HepG2 (cell line): Measurements from ENCODE around the gene S100Z. TPM values are rescaled to one million over a fixed set of nuclear protein-coding genes. Genes with fewer than 3 reads are reported as not detected.

Source experiments
- CREB1 ChIP-seq, 2 experiments: fragments of 450-650 bp in 1 of 2; IDR thresholded peaks; 2 replicates each; pipeline ENCODE4 v1.6.1; 2016 to 2017; ENCODE audit warnings: control low read depth in 1 of 2, mild to moderate bottlenecking in 1 of 2, missing compliant biosample characterization in 1 of 2, missing genetic modification characterization in 1 of 2
- GATAD2A ChIP-seq: IDR thresholded peaks from 2 replicates; pipeline ENCODE4 v1.6.1; 2016
- MAFF ChIP-seq: IDR thresholded peaks from 2 replicates; pipeline ENCODE4 v1.6.1; 2011; ENCODE audit warnings: low read depth, low read length, improper control_type of control experiment
- NR2F6 ChIP-seq, 2 experiments: IDR thresholded peaks; 2 replicates each; pipeline ENCODE4 v1.6.1; 2016; ENCODE audit warnings: antibody characterized with exemption in 1 of 2, mild to moderate bottlenecking in 1 of 2
- PPARG ChIP-seq: conservative IDR thresholded peaks from 2 replicates; pipeline ENCODE4 v1.6.1; 2016; ENCODE audit warnings: missing biosample characterization, missing genetic modification reagents
- RAD21 ChIP-seq: fragments of 450-650 bp; formaldehyde crosslinking; IDR thresholded peaks from 2 replicates; pipeline ENCODE4 v1.5.0; 2020; ENCODE audit warnings: mild to moderate bottlenecking
- RARA ChIP-seq: IDR thresholded peaks from 2 replicates; pipeline ENCODE4 v1.6.1; 2016; ENCODE audit warnings: missing genetic modification reagents, missing compliant biosample characterization
- SIX4 ChIP-seq: sonication (generic); formaldehyde crosslinking; IDR thresholded peaks from 2 replicates; pipeline ENCODE4 v1.4.0; 2020; ENCODE audit warnings: missing genetic modification reagents
- SMYD3 ChIP-seq: sonication (generic); formaldehyde crosslinking; IDR thresholded peaks from 2 replicates; pipeline ENCODE4 v1.8.1; 2023; ENCODE audit warnings: mild to moderate bottlenecking, missing genetic modification reagents
- TCF7 ChIP-seq: sonication (generic); IDR thresholded peaks from 2 replicates; pipeline ENCODE4 v1.6.1; 2016; ENCODE audit warnings: antibody characterized with exemption, low read depth
- ZNF225 ChIP-seq: sonication (generic); formaldehyde crosslinking; IDR thresholded peaks from 2 replicates; pipeline ENCODE4 v1.4.0; 2020; ENCODE audit warnings: mild to moderate bottlenecking, missing genetic modification reagents
- ZNF431 ChIP-seq: sonication (generic); formaldehyde crosslinking; IDR thresholded peaks from 2 replicates; pipeline ENCODE4 v1.9.0; 2022; ENCODE audit warnings: missing genetic modification reagents, low read depth, mild to moderate bottlenecking, borderline replicate concordance
- ZNF652 ChIP-seq: IDR thresholded peaks from 2 replicates; pipeline ENCODE4 v1.6.1; 2016; ENCODE audit warnings: low read depth, borderline replicate concordance
- ZNF775 ChIP-seq: sonication (generic); formaldehyde crosslinking; IDR thresholded peaks from 2 replicates; pipeline ENCODE4 v1.4.0; 2020; ENCODE audit warnings: missing genetic modification reagents, mild to moderate bottlenecking, moderate library complexity, borderline replicate concordance
- polyA plus RNA-seq, 8 experiments: library from polyadenylated mRNA; depleted of rRNA in 3 of 8; stranded (reverse) in 7 of 8; unstranded in 1 of 8; fragments of >200 nt; fragmentation: Illumina TruSeq in 4 of 8; extraction: Trizol in 4 of 8; gene quantifications; 2 replicates each; pipeline versions ENCODE4 v1.2.1 to v1.2.3, GENCODE V29; 2011 to 2016; ENCODE audit warnings: low read depth in 4 of 8, missing spikeins in 1 of 8, mixed read lengths in 1 of 8; ENCODE audit not compliant: insufficient read depth in 1 of 8
- total RNA-seq, 5 experiments: library from RNA; depleted of rRNA; stranded (reverse); fragments of >200 nt; fragmentation: Illumina TruSeq; extraction: Trizol; gene quantifications; 2 replicates each; pipeline ENCODE4 v1.2.3, GENCODE V29; 2016; ENCODE audit warnings: low read depth in 1 of 5
- TF ChIP-seq, protein P1 (sequence below): IDR thresholded peaks from 2 replicates; pipeline ENCODE4 v1.6.1; 2016; ENCODE audit warnings: low read depth, missing genetic modification reagents, missing compliant biosample characterization
- TF ChIP-seq, protein P2 (sequence below): sonication (generic); formaldehyde crosslinking; IDR thresholded peaks from 2 replicates; pipeline ENCODE4 v1.5.0; 2020; ENCODE audit warnings: mild to moderate bottlenecking, low read depth, missing genetic modification reagents, borderline replicate concordance
- TF ChIP-seq, protein P3 (sequence below): IDR thresholded peaks from 2 replicates; pipeline ENCODE4 v1.6.1; 2016; ENCODE audit warnings: mild to moderate bottlenecking
- TF ChIP-seq, protein P4 (sequence below): sonication (generic); formaldehyde crosslinking; IDR thresholded peaks from 2 replicates; pipeline ENCODE4 v1.8.1; 2022; ENCODE audit warnings: mild to moderate bottlenecking, missing genetic modification reagents
- TF ChIP-seq, protein P5 (sequence below): sonication (generic); formaldehyde crosslinking; IDR thresholded peaks from 2 replicates; pipeline ENCODE4 v1.4.0; 2020; ENCODE audit warnings: mild to moderate bottlenecking, missing genetic modification reagents

S100Z gene
- total and polyA plus RNA-seq, 2 of the 13 experiments (the other 11 are each of a cell fraction or from before 2014, with no cell fraction given), result 0.22 TPM; not detected in 1

DNA sequence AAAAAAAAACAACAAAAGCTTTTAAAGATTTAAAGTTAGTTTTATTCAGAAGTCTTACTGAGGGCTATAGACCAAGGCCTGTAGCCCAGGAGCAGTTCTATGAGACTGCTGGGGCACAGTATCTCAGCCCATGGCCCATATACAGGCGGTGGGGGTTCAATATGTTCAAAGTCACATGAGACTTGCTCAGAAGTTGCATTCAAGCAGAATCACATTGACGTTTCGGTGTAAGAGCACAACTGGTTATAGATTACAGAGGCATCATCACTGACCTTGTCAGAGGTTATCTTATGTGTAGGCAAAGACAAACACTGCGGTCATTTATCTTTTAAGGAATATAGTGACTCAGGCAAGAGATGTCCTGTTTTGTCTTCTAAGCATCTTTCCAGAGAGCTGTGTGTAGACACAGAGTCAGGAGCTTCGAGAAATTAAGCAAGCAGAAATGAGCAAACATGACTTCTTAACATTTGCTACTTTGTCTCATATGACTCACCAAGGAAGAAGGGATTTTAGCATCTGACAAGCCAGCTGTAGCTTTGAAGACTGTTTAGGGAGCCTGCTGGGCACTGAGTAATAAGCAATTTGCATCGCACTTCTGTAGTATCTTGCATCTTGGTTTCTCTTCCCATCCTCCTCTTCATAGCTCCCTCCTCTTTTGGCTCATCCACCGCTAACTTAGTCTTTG, 43.9 kb upstream of the S100Z start (continued):
- TF ChIP-seq, protein P1, sequence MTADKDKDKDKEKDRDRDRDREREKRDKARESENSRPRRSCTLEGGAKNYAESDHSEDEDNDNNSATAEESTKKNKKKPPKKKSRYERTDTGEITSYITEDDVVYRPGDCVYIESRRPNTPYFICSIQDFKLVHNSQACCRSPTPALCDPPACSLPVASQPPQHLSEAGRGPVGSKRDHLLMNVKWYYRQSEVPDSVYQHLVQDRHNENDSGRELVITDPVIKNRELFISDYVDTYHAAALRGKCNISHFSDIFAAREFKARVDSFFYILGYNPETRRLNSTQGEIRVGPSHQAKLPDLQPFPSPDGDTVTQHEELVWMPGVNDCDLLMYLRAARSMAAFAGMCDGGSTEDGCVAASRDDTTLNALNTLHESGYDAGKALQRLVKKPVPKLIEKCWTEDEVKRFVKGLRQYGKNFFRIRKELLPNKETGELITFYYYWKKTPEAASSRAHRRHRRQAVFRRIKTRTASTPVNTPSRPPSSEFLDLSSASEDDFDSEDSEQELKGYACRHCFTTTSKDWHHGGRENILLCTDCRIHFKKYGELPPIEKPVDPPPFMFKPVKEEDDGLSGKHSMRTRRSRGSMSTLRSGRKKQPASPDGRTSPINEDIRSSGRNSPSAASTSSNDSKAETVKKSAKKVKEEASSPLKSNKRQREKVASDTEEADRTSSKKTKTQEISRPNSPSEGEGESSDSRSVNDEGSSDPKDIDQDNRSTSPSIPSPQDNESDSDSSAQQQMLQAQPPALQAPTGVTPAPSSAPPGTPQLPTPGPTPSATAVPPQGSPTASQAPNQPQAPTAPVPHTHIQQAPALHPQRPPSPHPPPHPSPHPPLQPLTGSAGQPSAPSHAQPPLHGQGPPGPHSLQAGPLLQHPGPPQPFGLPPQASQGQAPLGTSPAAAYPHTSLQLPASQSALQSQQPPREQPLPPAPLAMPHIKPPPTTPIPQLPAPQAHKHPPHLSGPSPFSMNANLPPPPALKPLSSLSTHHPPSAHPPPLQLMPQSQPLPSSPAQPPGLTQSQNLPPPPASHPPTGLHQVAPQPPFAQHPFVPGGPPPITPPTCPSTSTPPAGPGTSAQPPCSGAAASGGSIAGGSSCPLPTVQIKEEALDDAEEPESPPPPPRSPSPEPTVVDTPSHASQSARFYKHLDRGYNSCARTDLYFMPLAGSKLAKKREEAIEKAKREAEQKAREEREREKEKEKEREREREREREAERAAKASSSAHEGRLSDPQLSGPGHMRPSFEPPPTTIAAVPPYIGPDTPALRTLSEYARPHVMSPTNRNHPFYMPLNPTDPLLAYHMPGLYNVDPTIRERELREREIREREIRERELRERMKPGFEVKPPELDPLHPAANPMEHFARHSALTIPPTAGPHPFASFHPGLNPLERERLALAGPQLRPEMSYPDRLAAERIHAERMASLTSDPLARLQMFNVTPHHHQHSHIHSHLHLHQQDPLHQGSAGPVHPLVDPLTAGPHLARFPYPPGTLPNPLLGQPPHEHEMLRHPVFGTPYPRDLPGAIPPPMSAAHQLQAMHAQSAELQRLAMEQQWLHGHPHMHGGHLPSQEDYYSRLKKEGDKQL (CRISPR knock-in tag), result 0 out of 2 replicates have a peak, but pooled peaks have one; percentile 49
- peak; percentile 29; the same call in 1 of the 2 replicates for TF ChIP-seq SIX4 (CRISPR knock-in tag)
- no peak for TF ChIP-seq ZNF225 (CRISPR knock-in tag)
- TF ChIP-seq ZNF431 (CRISPR knock-in tag), result no peak
- TF ChIP-seq RARA (CRISPR knock-in tag), result peak; percentile 52
- TF ChIP-seq ZNF775 (CRISPR knock-in tag), result no peak
- TF ChIP-seq, protein P2, sequence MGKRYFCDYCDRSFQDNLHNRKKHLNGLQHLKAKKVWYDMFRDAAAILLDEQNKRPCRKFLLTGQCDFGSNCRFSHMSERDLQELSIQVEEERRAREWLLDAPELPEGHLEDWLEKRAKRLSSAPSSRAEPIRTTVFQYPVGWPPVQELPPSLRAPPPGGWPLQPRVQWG (CRISPR knock-in tag), result no peak
- TF ChIP-seq, protein P3, sequence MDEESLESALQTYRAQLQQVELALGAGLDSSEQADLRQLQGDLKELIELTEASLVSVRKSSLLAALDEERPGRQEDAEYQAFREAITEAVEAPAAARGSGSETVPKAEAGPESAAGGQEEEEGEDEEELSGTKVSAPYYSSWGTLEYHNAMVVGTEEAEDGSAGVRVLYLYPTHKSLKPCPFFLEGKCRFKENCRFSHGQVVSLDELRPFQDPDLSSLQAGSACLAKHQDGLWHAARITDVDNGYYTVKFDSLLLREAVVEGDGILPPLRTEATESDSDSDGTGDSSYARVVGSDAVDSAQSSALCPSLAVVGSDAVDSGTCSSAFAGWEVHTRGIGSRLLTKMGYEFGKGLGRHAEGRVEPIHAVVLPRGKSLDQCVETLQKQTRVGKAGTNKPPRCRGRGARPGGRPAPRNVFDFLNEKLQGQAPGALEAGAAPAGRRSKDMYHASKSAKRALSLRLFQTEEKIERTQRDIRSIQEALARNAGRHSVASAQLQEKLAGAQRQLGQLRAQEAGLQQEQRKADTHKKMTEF (CRISPR knock-in tag), result peak; percentile 48; the same call in 1 of the 2 replicates
- TF ChIP-seq CREB1 (IDR thresholded peaks at IDR 0.05), result no peak
- TF ChIP-seq CREB1 (CRISPR knock-in tag; IDR thresholded peaks at IDR 0.05), result peak; percentile 68
- no peak for TF ChIP-seq ZNF652 (CRISPR knock-in tag)
- TF ChIP-seq, protein P4, sequence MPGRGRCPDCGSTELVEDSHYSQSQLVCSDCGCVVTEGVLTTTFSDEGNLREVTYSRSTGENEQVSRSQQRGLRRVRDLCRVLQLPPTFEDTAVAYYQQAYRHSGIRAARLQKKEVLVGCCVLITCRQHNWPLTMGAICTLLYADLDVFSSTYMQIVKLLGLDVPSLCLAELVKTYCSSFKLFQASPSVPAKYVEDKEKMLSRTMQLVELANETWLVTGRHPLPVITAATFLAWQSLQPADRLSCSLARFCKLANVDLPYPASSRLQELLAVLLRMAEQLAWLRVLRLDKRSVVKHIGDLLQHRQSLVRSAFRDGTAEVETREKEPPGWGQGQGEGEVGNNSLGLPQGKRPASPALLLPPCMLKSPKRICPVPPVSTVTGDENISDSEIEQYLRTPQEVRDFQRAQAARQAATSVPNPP (CRISPR knock-in tag), result no peak
- peak; percentile 90 for TF ChIP-seq NR2F6 (IDR thresholded peaks at IDR 0.05)
- TF ChIP-seq NR2F6 (CRISPR knock-in tag; IDR thresholded peaks at IDR 0.05), result peak; percentile 70; the same call in 1 of the 2 replicates
- TF ChIP-seq RAD21, result no peak
- TF ChIP-seq MAFF, result peak; percentile 39; the same call in 1 of the 2 replicates
- peak; percentile 57; the same call in 1 of the 2 replicates for TF ChIP-seq GATAD2A (CRISPR knock-in tag)
- TF ChIP-seq, protein P5, sequence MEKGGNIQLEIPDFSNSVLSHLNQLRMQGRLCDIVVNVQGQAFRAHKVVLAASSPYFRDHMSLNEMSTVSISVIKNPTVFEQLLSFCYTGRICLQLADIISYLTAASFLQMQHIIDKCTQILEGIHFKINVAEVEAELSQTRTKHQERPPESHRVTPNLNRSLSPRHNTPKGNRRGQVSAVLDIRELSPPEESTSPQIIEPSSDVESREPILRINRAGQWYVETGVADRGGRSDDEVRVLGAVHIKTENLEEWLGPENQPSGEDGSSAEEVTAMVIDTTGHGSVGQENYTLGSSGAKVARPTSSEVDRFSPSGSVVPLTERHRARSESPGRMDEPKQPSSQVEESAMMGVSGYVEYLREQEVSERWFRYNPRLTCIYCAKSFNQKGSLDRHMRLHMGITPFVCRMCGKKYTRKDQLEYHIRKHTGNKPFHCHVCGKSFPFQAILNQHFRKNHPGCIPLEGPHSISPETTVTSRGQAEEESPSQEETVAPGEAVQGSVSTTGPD (CRISPR knock-in tag), result no peak
- TF ChIP-seq PPARG (CRISPR knock-in tag), result 0 out of 2 replicates have a peak, but pooled peaks have one; percentile 18
- no peak for TF ChIP-seq SMYD3 (CRISPR knock-in tag)
- TF ChIP-seq TCF7, result 0 out of 2 replicates have a peak, but pooled peaks have one; percentile 19
